B cell (primary cell): Measurements from ENCODE around the gene SLC39A11.
"Not testable (repeated sequence)": the region's sequence is repeated elsewhere in the genome, so short reads cannot be mapped to it uniquely, and the experiment has no call there.

Source experiments
- EZH2 ChIP-seq: IDR thresholded peaks from 2 replicates; pipeline ENCODE4 v1.6.1; 2012; ENCODE audit warnings: borderline replicate concordance, low read depth, mild to moderate bottlenecking, moderate library complexity, low read length; ENCODE audit not compliant: insufficient read depth, poor library complexity, severe bottlenecking
- TF ChIP-seq, protein P1 (sequence below): fragments of 200-600 bp; IDR thresholded peaks from one replicate; pipeline ENCODE4 v1.8.0; 2022; ENCODE audit warnings: antibody characterized with exemption, mild to moderate bottlenecking

- TF ChIP-seq, protein P1, sequence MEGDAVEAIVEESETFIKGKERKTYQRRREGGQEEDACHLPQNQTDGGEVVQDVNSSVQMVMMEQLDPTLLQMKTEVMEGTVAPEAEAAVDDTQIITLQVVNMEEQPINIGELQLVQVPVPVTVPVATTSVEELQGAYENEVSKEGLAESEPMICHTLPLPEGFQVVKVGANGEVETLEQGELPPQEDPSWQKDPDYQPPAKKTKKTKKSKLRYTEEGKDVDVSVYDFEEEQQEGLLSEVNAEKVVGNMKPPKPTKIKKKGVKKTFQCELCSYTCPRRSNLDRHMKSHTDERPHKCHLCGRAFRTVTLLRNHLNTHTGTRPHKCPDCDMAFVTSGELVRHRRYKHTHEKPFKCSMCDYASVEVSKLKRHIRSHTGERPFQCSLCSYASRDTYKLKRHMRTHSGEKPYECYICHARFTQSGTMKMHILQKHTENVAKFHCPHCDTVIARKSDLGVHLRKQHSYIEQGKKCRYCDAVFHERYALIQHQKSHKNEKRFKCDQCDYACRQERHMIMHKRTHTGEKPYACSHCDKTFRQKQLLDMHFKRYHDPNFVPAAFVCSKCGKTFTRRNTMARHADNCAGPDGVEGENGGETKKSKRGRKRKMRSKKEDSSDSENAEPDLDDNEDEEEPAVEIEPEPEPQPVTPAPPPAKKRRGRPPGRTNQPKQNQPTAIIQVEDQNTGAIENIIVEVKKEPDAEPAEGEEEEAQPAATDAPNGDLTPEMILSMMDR, result not testable (repeated sequence)
- TF ChIP-seq EZH2, result not testable (repeated sequence)
These were observed 383.8 kb downstream of the SLC39A11 start for GRCh38 chr17:72708682-72709081.
